Kidney epithelial cell (primary cell): ENCODE results near the gene BAG3. TPM values are rescaled to one million over a fixed set of nuclear protein-coding genes. Genes with fewer than 3 reads are reported as not detected.

Source experiments
- DNase-seq: peaks from one replicate; pipeline ENCODE4 v3.0.0-alpha.2; 2010; ENCODE audit warnings: low read depth
- H3K27me3 ChIP-seq: 2 replicates; pipeline ENCODE4 v1.6.0; 2011; ENCODE audit warnings: low read length; ENCODE audit not compliant: control insufficient read depth, insufficient read depth
- H3K36me3 ChIP-seq: 2 replicates; pipeline ENCODE4 v1.5.1; 2011; ENCODE audit warnings: low read length; ENCODE audit not compliant: control insufficient read depth, insufficient read depth
- H3K4me3 ChIP-seq: 2 replicates; pipeline ENCODE4 v1.5.1; 2011; ENCODE audit warnings: low read depth, mild to moderate bottlenecking, control low read depth, low read length
- total RNA-seq: library from RNA; depleted of rRNA; stranded (reverse); fragments of >200 nt; gene quantifications from 2 replicates; pipeline ENCODE4 v1.2.3, GENCODE V29; 2015
- TF ChIP-seq, protein P1 (sequence below): IDR thresholded peaks from 2 replicates; pipeline ENCODE4 v1.5.1; 2011; ENCODE audit warnings: mild to moderate bottlenecking, moderate library complexity, low read length, control low read depth, inconsistent platforms; ENCODE audit not compliant: insufficient read depth, poor library complexity, severe bottlenecking

The BAG3 gene
- total RNA-seq, 1 donor from 2014 or later = 30.3 TPM

DNA sequence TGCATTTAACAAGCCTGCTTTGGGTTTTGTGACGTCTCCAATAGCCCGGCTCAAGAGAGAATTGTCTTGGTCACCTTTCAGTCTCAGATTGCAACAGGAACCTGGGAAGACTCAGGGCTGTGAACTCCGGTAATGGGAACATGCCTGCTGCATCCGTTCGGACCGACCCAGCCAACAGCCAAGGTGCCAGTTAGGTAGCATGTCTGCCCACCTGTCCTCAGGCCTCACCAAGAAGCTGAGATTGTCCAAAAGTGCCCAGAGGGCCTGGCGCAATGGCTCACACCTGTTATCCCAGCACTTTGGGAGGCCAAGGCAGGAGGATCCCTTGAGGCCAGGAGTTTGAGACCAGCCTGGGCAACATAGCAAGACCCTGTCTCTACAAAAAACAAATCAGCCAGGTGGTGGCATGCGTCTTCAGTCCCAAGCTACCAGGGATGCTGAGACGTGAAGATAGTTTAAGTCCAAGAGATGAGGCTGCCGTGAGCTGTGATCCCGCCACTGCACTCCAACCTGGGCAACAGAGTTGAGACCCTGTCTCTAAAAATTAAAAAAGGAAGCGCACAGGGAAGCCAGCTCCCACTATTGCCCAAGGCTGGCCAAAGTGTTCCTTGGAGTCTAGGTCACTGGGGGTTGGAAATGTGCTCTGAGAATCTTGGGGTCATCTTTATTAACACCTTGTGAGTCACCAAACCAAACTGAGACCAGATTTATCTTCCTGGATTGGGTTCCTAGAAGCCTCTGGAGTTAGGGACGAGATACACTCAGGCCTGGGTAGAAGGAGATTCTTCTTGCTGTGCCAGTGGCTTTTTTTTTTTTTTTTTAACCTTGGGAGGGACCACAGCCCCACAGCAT, 26.9 kb downstream of the BAG3 start:
- TF ChIP-seq, protein P1, sequence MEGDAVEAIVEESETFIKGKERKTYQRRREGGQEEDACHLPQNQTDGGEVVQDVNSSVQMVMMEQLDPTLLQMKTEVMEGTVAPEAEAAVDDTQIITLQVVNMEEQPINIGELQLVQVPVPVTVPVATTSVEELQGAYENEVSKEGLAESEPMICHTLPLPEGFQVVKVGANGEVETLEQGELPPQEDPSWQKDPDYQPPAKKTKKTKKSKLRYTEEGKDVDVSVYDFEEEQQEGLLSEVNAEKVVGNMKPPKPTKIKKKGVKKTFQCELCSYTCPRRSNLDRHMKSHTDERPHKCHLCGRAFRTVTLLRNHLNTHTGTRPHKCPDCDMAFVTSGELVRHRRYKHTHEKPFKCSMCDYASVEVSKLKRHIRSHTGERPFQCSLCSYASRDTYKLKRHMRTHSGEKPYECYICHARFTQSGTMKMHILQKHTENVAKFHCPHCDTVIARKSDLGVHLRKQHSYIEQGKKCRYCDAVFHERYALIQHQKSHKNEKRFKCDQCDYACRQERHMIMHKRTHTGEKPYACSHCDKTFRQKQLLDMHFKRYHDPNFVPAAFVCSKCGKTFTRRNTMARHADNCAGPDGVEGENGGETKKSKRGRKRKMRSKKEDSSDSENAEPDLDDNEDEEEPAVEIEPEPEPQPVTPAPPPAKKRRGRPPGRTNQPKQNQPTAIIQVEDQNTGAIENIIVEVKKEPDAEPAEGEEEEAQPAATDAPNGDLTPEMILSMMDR = no peak
- Histone ChIP-seq H3K4me3 (no peak overlapping the region), H3K36me3 (no peaks in the 10 kb centered on the region), H3K27me3 (no peaks in the 10 kb centered on the region)
- DNase-seq = no peak

DNA sequence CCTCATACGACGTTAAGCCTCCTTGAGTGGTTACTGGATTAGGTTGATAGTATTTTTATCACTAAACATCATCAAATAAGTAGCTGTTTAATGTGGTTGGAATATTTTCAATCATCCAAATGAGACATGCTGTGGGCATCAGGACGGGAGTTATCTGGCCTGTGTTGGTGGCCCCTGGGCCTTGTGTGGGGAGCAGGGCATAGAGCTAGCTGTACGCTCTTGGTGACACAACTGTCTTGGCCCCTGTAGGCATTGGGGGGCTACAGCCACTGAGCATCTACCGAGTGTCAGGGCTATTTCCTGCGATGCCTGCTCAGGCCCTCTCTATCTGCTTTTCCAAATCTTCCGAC, 28.3 kb downstream of the BAG3 start:
- no peak overlapping the region for H3K4me3 ChIP-seq
- H3K36me3 ChIP-seq = no peaks in the 10 kb centered on the region
- TF ChIP-seq, protein P1 = no peak
- no peaks in the 10 kb centered on the region for H3K27me3 ChIP-seq
- DNase-seq = no peak

DNA sequence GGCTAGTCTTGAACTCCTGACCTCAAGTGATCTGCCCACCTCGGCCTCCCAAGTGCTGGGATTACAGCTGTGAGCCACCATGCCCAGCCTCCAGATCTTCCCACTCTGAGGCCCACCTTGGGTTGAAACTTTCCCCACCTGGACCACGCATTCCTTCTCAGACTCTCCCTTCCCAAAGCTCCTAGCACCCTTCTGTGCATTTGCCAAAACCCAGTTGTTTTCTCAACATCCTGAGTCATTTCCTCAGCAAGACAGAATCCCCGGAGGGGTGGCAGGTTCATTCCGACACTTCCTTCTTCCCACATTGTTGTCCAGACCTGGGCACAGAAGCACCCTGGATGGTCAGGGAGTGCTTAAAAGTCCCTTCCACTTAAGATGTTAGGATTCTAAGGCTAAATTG, 28.9 kb downstream of the BAG3 start:
- TF ChIP-seq, protein P1 = no peak
- no peak for DNase-seq
- no peaks in the 10 kb centered on the region for H3K27me3 ChIP-seq
- H3K36me3 ChIP-seq = no peaks in the 10 kb centered on the region
- no peak overlapping the region for H3K4me3 ChIP-seq

DNA sequence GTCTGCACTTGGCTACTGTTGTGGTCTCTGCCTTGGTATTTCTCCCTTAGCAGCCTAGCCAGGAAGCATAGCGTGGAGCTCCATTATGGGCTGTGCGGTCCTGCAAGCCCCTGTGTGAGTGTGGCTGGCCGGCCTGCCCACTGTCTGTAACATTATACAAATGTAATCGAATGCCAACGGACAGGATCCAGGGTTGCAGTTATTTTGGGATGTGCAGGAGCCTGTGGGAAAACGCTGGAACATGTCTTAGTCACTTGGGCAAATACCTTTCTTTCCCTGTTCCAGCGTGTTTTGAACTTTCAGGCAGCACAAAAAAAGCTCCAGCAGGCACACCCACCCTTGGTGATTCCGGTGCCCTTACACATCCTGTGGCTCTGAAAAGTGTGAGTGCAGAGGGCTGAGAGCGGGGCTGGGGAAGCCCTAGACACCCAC, 29.5 kb downstream of the BAG3 start:
- Histone ChIP-seq H3K4me3 (no peak overlapping the region), H3K36me3 (no peaks in the 10 kb centered on the region), H3K27me3 (no peaks in the 10 kb centered on the region)
- TF ChIP-seq, protein P1 = no peak
- no peak for DNase-seq

DNA sequence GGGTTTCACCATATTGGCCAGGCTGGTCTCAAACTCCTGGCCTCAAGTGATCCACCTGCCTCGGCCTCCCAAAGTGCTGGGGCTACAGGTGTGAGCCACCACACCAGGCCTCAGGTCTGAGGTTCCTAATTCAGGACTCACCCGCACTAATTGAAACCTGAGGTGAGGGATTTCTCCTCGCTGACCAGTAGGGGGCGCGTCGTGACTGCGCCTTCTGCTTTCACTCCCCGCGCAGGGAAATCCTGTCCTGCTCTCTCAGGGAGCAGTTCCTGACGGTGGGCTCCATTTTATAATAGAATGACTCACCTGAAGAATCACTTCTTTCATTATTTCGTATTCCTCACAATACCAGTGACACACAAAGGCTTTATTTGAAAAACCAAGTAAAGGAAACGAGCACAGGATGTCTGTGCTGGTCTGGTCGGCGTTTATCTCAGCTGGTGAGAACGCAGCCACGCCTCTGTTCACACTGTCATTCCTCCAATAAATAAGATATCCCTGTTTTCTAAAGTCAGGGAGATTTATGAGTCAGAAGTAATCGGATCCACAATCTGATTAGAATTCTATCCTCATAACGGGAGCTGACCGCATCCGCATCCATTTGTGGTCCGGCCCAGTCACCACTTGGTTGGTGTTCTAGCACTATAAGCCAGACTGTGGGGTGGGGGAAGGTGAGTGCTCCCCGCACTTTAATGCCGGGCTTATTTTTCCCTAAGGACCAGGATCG, 35.4 kb downstream of the BAG3 start:
- no peaks in the 10 kb centered on the region for H3K27me3 ChIP-seq
- DNase-seq = no peak
- H3K4me3 ChIP-seq = peak overlapping the region; percentile 5
- H3K36me3 ChIP-seq = no peaks in the 10 kb centered on the region
- TF ChIP-seq, protein P1 = peak; percentile 86
